Testis (tissue), 3 donors: ENCODE data around the gene KCTD20. TPM values are rescaled to one million over a fixed set of nuclear protein-coding genes. Genes with fewer than 3 reads are reported as not detected.
"Not testable (repeated sequence)": the region's sequence is repeated elsewhere in the genome, so short reads cannot be mapped to it uniquely, and the experiment has no call there.

ENCODE experiments used
- DNase-seq: peaks from one replicate; pipeline ENCODE4 v3.0.0-alpha.2; 2019
- H3K27ac ChIP-seq, 2 donors: fragments of 200-600 bp; sonication (generic); one replicate each; pipeline ENCODE4 v1.5.1; 2019
- H3K27me3 ChIP-seq: fragments of 200-600 bp; sonication (generic); one replicate; pipeline ENCODE4 v1.5.1; 2019
- H3K36me3 ChIP-seq: fragments of 200-600 bp; sonication (generic); one replicate; pipeline ENCODE4 v1.5.1; 2017; ENCODE audit warnings: low read depth; ENCODE audit errors: missing control alignments
- H3K4me1 ChIP-seq: fragments of 200-600 bp; sonication (generic); one replicate; pipeline ENCODE4 v1.5.1; 2019
- H3K4me3 ChIP-seq, 2 donors: fragments of 200-600 bp; sonication (generic); one replicate each; pipeline ENCODE4 v1.5.1; 2017 to 2019
- H3K9me3 ChIP-seq: fragments of 200-600 bp; sonication (generic); one replicate; pipeline ENCODE4 v1.5.1; 2017
- POLR2A ChIP-seq: fragments of 450-650 bp; IDR thresholded peaks from one replicate; pipeline ENCODE4 v1.6.1; 2017; ENCODE audit warnings: antibody characterized with exemption, mild to moderate bottlenecking, moderate library complexity
- WGBS, 2 donors: methylation state at CpG; one replicate each; pipeline ENCODE4 v1.1.5; 2018; 5-methylcytosine and 5-hydroxymethylcytosine counted together
- intact Hi-C: fragments of 100-400 bp; cut with DNase I; formaldehyde crosslinking; loops from one replicate; pipeline ENCODE4 v1.15.1; 2023; ENCODE audit warnings: low total_unique reads
- polyA plus RNA-seq: library from polyadenylated mRNA; stranded (reverse); fragments of 350-450 nt; fragmentation: Illumina TruSeq; extraction: RNeasy Lipid Tissue Mini Kit (QIAGEN cat#74804); gene quantifications from one replicate; pipeline ENCODE4 v1.2.3, GENCODE V29; 2014; ENCODE audit warnings: low read depth, low replicate concordance; ENCODE audit not compliant: insufficient read depth
- total RNA-seq, 2 donors: library from RNA; depleted of rRNA; stranded (reverse); fragments of >200 nt; gene quantifications; one replicate each; pipeline ENCODE4 v1.2.3, GENCODE V29; 2016
- TF ChIP-seq, protein P1 (sequence below), 3 experiments: fragments of 450-650 bp in 2 of 3; fragments of 200-600 bp in 1 of 3; sonication (generic) in 1 of 3; IDR thresholded peaks; one replicate each; pipeline ENCODE4 v1.5.1; 2016 to 2019; ENCODE audit warnings: antibody characterized with exemption in 3 of 3, mild to moderate bottlenecking in 2 of 3, moderate library complexity in 1 of 3

The KCTD20 gene
- total and polyA plus RNA-seq, 3 donors from 2014 or later = 21.8 to 35.5 (median 31.5) TPM

- Histone ChIP-seq H3K27me3 (no peaks in the 10 kb centered on the region), H3K36me3 (no peaks in the 10 kb centered on the region), H3K4me3 (no peak overlapping the region), H3K4me1 (no peaks in the 10 kb centered on the region), H3K27ac (no peak overlapping the region), H3K9me3 (no peaks in the 10 kb centered on the region)
- TF ChIP-seq POLR2A = no peak
- TF ChIP-seq, protein P1, sequence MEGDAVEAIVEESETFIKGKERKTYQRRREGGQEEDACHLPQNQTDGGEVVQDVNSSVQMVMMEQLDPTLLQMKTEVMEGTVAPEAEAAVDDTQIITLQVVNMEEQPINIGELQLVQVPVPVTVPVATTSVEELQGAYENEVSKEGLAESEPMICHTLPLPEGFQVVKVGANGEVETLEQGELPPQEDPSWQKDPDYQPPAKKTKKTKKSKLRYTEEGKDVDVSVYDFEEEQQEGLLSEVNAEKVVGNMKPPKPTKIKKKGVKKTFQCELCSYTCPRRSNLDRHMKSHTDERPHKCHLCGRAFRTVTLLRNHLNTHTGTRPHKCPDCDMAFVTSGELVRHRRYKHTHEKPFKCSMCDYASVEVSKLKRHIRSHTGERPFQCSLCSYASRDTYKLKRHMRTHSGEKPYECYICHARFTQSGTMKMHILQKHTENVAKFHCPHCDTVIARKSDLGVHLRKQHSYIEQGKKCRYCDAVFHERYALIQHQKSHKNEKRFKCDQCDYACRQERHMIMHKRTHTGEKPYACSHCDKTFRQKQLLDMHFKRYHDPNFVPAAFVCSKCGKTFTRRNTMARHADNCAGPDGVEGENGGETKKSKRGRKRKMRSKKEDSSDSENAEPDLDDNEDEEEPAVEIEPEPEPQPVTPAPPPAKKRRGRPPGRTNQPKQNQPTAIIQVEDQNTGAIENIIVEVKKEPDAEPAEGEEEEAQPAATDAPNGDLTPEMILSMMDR (IDR thresholded peaks at IDR 0.05) = no peak
- intact Hi-C loops = no loop called here
- WGBS, 2 donors = 89 to 98% methylated on average over 1 of the region's 1 CpG
- no peak for DNase-seq
Measured at GRCh38 chr6:36479256-36479655, 36.5 kb downstream of the KCTD20 start.

- H3K27ac ChIP-seq, intact Hi-C loops, H3K9me3 ChIP-seq, H3K4me1 ChIP-seq, H3K27me3 ChIP-seq, H3K36me3 ChIP-seq, H3K4me3 ChIP-seq, DNase-seq: not testable (repeated sequence)
- 94 to 97% methylated on average over 5 of the region's 5 CpGs for WGBS, 2 donors
Measured at GRCh38 chr6:36483326-36483725, 40.5 kb downstream of the KCTD20 start.

DNA sequence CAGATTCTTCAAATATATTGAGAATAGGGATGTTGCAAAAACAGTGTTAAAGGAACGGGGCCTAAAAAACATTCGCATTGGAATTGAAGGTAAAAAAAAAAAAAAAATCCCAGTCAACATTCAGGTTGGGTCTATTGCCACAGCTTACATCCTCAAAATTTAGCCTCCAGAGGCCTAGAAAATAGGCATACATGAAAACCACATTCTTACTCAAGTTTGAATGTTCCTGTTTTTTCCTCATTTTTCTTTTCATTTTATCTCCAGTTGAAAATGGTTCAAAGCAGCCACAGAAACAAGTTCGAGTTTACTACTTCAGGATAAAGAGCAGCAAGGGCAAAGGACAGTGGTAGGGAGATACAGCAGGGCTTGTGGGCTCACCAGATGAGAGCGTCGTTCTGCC is 41.9 kb downstream of the KCTD20 start:
- H3K9me3 ChIP-seq = no peaks in the 10 kb centered on the region
- no peaks in the 10 kb centered on the region for H3K36me3 ChIP-seq
- WGBS, 2 donors = 89 to 92% methylated on average over 5 of the region's 5 CpGs
- TF ChIP-seq, protein P1 (IDR thresholded peaks at IDR 0.05) = no peak
- TF ChIP-seq POLR2A = no peak
- H3K27me3 ChIP-seq = no peaks in the 10 kb centered on the region
- H3K4me3 ChIP-seq = no peak overlapping the region
- intact Hi-C loops = no loop called here
- H3K27ac ChIP-seq = no peak overlapping the region
- no peak for DNase-seq
- no peaks in the 10 kb centered on the region for H3K4me1 ChIP-seq

- intact Hi-C loops = no loop called here
- no peaks in the 10 kb centered on the region for H3K36me3 ChIP-seq
- H3K9me3 ChIP-seq = no peaks in the 10 kb centered on the region
- H3K27me3 ChIP-seq = no peaks in the 10 kb centered on the region
- DNase-seq = no peak
- no peaks in the 10 kb centered on the region for H3K4me1 ChIP-seq
- 75 to 94% methylated on average over 1 of the region's 1 CpG for WGBS, 2 donors
- H3K4me3 ChIP-seq = no peak overlapping the region
- no peak overlapping the region for H3K27ac ChIP-seq
- TF ChIP-seq POLR2A = no peak
- TF ChIP-seq, protein P1 (IDR thresholded peaks at IDR 0.05) = no peak
Measured at GRCh38 chr6:36487698-36488097, 44.9 kb downstream of the KCTD20 start.

DNA sequence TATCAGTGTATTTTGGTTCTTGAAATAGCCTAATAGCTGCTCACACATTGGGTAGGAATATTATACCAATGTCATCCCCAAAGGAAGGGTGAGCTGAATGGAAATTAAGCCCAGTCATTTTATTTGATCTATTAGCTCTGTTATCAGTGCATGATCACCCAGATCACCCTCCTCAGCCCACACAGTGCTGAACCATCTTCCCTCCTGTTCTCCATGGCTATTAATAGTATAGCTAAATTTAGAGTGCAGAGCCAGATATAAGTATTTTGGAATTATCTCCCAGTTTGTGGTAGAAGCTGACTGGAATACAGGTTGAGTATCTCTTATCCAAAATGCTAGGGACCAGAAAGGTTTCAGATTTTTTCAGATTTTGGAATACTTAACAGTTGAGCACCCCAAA is 45.4 kb downstream of the KCTD20 start:
- Histone ChIP-seq H3K9me3 (no peaks in the 10 kb centered on the region), H3K36me3 (no peaks in the 10 kb centered on the region), H3K27me3 (no peaks in the 10 kb centered on the region), H3K4me3 (no peak overlapping the region), H3K27ac (no peak overlapping the region), H3K4me1 (no peaks in the 10 kb centered on the region)
- TF ChIP-seq, protein P1 (IDR thresholded peaks at IDR 0.05) = no peak
- no peak for TF ChIP-seq POLR2A
- no peak for DNase-seq
- intact Hi-C loops = no loop called here
